ENCODE measurements around the gene SYNGR3.
A peak's percentile ranks its signal among the peaks of the same experiment; 100 is the strongest.

SYNGR3 gene

GRCh38 chr16:1989209-1990100 lies at the start of gene SYNGR3:
Gene SYNGR3 (plus strand): TSS chr16:1989970. CDS start chr16:1990103, 133 bp downstream.
- peak within 1 kb of the TSS; percentile 63 for H3K4me3 ChIP-seq (ENCODE audit: low read length)
- H3K36me3 ChIP-seq (ENCODE audit: control insufficient read depth, insufficient read depth, low read length), result peaks cover 9% of the 10 kb centered on the region
- no CpG with 5 or more reads among the region's 67 CpGs for WGBS (ENCODE audit: insufficient coverage, insufficient read length)
- peaks cover 2% of the 10 kb centered on the region; the same call in 1 of the 2 replicates for H3K27me3 ChIP-seq (ENCODE audit: control insufficient read depth, insufficient read depth, low read length)
- no peak within 1 kb of the TSS for H3K27ac ChIP-seq (ENCODE audit: low read length)
- no peaks in the 10 kb centered on the region for H3K9me3 ChIP-seq (ENCODE audit: control insufficient read depth, insufficient read depth, low read length)
- peaks cover 9% of the 10 kb centered on the region for H3K4me1 ChIP-seq (ENCODE audit: control insufficient read depth, insufficient read depth, low read length)
- DNase-seq (ENCODE audit: low read depth, low spot score), result no peak

GRCh38 chr16:1940273-1941161 lies 49.3 kb upstream of the SYNGR3 start:
- DNase-seq (ENCODE audit: low read depth, low spot score), result no peak
- no peak overlapping the region for H3K4me3 ChIP-seq (ENCODE audit: low read length)
- no peak overlapping the region for H3K27ac ChIP-seq (ENCODE audit: low read length)
- peaks cover 3% of the 10 kb centered on the region; the same call in 1 of the 2 replicates for H3K4me1 ChIP-seq (ENCODE audit: control insufficient read depth, insufficient read depth, low read length)
- H3K36me3 ChIP-seq (ENCODE audit: control insufficient read depth, insufficient read depth, low read length), result peaks cover 16% of the 10 kb centered on the region
- H3K27me3 ChIP-seq (ENCODE audit: control insufficient read depth, insufficient read depth, low read length), result no peaks in the 10 kb centered on the region
- H3K9me3 ChIP-seq (ENCODE audit: control insufficient read depth, insufficient read depth, low read length), result no peaks in the 10 kb centered on the region
- no CpG with 5 or more reads among the region's 23 CpGs for WGBS (ENCODE audit: insufficient coverage, insufficient read length)

- WGBS (ENCODE audit: insufficient coverage, insufficient read length), result no CpG with 5 or more reads among the region's 30 CpGs
Measured at GRCh38 chr16:1941162-1942046, 48.4 kb upstream of the SYNGR3 start.

GRCh38 chr16:1942047-1942809 lies 47.5 kb upstream of the SYNGR3 start:
- Histone ChIP-seq H3K36me3 (ENCODE audit: control insufficient read depth, insufficient read depth, low read length) (peaks cover 16% of the 10 kb centered on the region), H3K27me3 (ENCODE audit: control insufficient read depth, insufficient read depth, low read length) (no peaks in the 10 kb centered on the region), H3K4me3 (ENCODE audit: low read length) (peak overlapping the region; percentile 50), H3K4me1 (ENCODE audit: control insufficient read depth, insufficient read depth, low read length) (peaks cover 3% of the 10 kb centered on the region; the same call in 1 of the 2 replicates), H3K9me3 (ENCODE audit: control insufficient read depth, insufficient read depth, low read length) (no peaks in the 10 kb centered on the region), H3K27ac (ENCODE audit: low read length) (no peak overlapping the region)
- no peak for DNase-seq (ENCODE audit: low read depth, low spot score)
- no CpG with 5 or more reads among the region's 17 CpGs for WGBS (ENCODE audit: insufficient coverage, insufficient read length)

More at GRCh38 chr16:1941162-1942046, 48.4 kb upstream of the SYNGR3 start:
- Histone ChIP-seq H3K36me3 (ENCODE audit: control insufficient read depth, insufficient read depth, low read length) (peaks cover 16% of the 10 kb centered on the region), H3K9me3 (ENCODE audit: control insufficient read depth, insufficient read depth, low read length) (no peaks in the 10 kb centered on the region), H3K4me3 (ENCODE audit: low read length) (no peak overlapping the region), H3K27ac (ENCODE audit: low read length) (no peak overlapping the region), H3K4me1 (ENCODE audit: control insufficient read depth, insufficient read depth, low read length) (peaks cover 3% of the 10 kb centered on the region; the same call in 1 of the 2 replicates), H3K27me3 (ENCODE audit: control insufficient read depth, insufficient read depth, low read length) (no peaks in the 10 kb centered on the region)
- no peak for DNase-seq (ENCODE audit: low read depth, low spot score)

GRCh38 chr16:1942810-1943726 lies 46.7 kb upstream of the SYNGR3 start, which contains the start of gene MSRB1:
Gene MSRB1 (minus strand): TSS chr16:1943199. CDS start chr16:1943156, 43 bp downstream.
- Histone ChIP-seq H3K4me1 (ENCODE audit: control insufficient read depth, insufficient read depth, low read length) (peaks cover 3% of the 10 kb centered on the region; the same call in 1 of the 2 replicates), H3K4me3 (ENCODE audit: low read length) (peak within 1 kb of the TSS; percentile 50), H3K27me3 (ENCODE audit: control insufficient read depth, insufficient read depth, low read length) (no peaks in the 10 kb centered on the region), H3K27ac (ENCODE audit: low read length) (no peak within 1 kb of the TSS), H3K36me3 (ENCODE audit: control insufficient read depth, insufficient read depth, low read length) (peaks cover 16% of the 10 kb centered on the region), H3K9me3 (ENCODE audit: control insufficient read depth, insufficient read depth, low read length) (no peaks in the 10 kb centered on the region)
- no CpG with 5 or more reads among the region's 77 CpGs for WGBS (ENCODE audit: insufficient coverage, insufficient read length)
- peak; percentile 96 for DNase-seq (ENCODE audit: low read depth, low spot score)

- DNase-seq (ENCODE audit: low read depth, low spot score), result no peak
- no CpG with 5 or more reads among the region's 21 CpGs for WGBS (ENCODE audit: insufficient coverage, insufficient read length)
- no peak overlapping the region for H3K4me3 ChIP-seq (ENCODE audit: low read length)
- H3K36me3 ChIP-seq (ENCODE audit: control insufficient read depth, insufficient read depth, low read length), result peaks cover 6% of the 10 kb centered on the region
- peaks cover 3% of the 10 kb centered on the region; the same call in 1 of the 2 replicates for H3K4me1 ChIP-seq (ENCODE audit: control insufficient read depth, insufficient read depth, low read length)
- no peaks in the 10 kb centered on the region for H3K27me3 ChIP-seq (ENCODE audit: control insufficient read depth, insufficient read depth, low read length)
- H3K27ac ChIP-seq (ENCODE audit: low read length), result no peak overlapping the region
- no peaks in the 10 kb centered on the region for H3K9me3 ChIP-seq (ENCODE audit: control insufficient read depth, insufficient read depth, low read length)
Measured at GRCh38 chr16:1944612-1945199, 45.1 kb upstream of the SYNGR3 start.

GRCh38 chr16:1945559-1946391 lies 44.0 kb upstream of the SYNGR3 start:
- Histone ChIP-seq H3K9me3 (ENCODE audit: control insufficient read depth, insufficient read depth, low read length) (no peaks in the 10 kb centered on the region), H3K36me3 (ENCODE audit: control insufficient read depth, insufficient read depth, low read length) (no peaks in the 10 kb centered on the region), H3K4me3 (ENCODE audit: low read length) (no peak overlapping the region), H3K27ac (ENCODE audit: low read length) (no peak overlapping the region), H3K4me1 (ENCODE audit: control insufficient read depth, insufficient read depth, low read length) (peaks cover 3% of the 10 kb centered on the region; the same call in 1 of the 2 replicates), H3K27me3 (ENCODE audit: control insufficient read depth, insufficient read depth, low read length) (no peaks in the 10 kb centered on the region)
- DNase-seq (ENCODE audit: low read depth, low spot score), result no peak
- no CpG with 5 or more reads among the region's 19 CpGs for WGBS (ENCODE audit: insufficient coverage, insufficient read length)
